DOHH2 (cell line): Measurements from ENCODE around the gene MORC2.

Experiments used
- CTCF ChIP-seq: fragments of 200-600 bp; sonication (generic); IDR thresholded peaks from one replicate; pipeline ENCODE4 v1.5.1; 2014; ENCODE audit warnings: antibody characterized with exemption, mild to moderate bottlenecking, low read depth, low read length; ENCODE audit not compliant: poor library complexity, severe bottlenecking
- EZH2phosphoT487 ChIP-seq: fragments of 200-600 bp; sonication (generic); IDR thresholded peaks from 2 replicates; pipeline ENCODE4 v1.6.1; 2017; ENCODE audit warnings: borderline replicate concordance, mild to moderate bottlenecking, antibody characterized with exemption, low read length, moderate library complexity, mixed read lengths

- TF ChIP-seq CTCF (no peak), EZH2phosphoT487 (no peak)
These were observed 46.4 kb downstream of the MORC2 start for GRCh38 chr22:30922151-30922611.
